UCSD-AML1 (cell line): ENCODE measurements around the gene LSG1.
A peak's percentile ranks its signal among the peaks of the same experiment; 100 is the strongest.
"Not testable (repeated sequence)": the region's sequence is repeated elsewhere in the genome, so short reads cannot be mapped to it uniquely, and the experiment has no call there.

Experiments used
- DNase-seq: peaks from one replicate; lab custom pipeline; 2025; ENCODE audit not compliant: unreplicated experiment; lab: John Stamatoyannopoulos, UW

Gene LSG1

DNA sequence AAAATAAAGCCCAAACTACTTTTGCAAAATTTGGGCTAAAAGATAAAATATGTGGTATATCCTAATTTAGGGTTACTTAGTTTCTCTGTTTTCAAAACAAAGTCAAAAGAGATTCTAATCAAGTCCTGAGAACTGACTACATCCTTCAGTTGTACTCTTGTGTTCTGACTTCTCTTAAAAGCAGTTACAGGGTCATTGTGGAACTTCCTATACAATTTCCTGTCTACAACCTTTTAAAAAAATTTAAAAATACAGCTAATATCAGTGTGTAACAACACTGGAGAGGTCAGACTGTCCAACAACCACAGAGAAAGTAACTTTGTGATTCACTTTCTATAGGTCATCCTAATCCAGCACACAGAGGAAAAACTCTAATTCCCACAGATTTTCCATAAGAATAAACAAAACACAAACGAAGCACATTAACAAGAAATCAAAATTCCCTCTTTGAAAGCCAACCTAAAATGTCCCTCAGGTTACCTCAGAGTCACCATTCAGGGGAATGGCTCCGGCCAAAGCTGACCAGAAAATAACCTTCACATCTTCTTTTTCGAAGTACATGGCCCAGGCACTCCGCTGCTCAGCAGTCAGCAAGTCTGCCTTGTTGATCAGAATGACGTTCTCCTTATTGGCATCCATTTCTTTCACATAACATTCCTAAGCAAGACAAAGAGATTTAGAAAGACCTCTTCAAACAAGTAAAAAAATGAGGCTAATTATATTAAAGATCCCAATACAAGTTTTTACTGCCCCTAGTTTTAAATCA is 13.3 kb downstream of the LSG1 start:
- no peak for DNase-seq

GRCh38 chr3:194657439-194657838 is 14.6 kb downstream of the LSG1 start:
- no peak for DNase-seq

GRCh38 chr3:194654443-194654842 is 17.5 kb downstream of the LSG1 start:
- DNase-seq, result no peak

DNA sequence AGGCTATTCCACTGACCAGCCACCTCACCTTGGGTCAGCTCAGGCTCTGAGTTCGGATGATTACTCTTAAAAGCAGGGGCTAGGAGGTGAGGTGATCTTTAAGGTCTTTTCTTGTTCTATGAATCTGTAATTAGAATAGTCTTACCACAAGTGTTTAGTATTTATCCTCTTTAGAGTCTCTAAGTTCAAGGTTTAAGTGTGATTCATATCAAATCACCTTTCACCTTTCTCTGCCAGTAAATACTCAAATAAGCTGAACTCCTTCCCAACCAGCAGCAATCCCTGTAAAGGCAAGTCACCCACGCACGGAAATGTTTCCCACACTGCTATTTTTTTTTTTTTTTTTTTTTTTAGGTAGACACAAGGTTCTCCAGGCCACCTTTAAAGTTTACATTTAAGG is 24.2 kb downstream of the LSG1 start:
- no peak for DNase-seq

DNA sequence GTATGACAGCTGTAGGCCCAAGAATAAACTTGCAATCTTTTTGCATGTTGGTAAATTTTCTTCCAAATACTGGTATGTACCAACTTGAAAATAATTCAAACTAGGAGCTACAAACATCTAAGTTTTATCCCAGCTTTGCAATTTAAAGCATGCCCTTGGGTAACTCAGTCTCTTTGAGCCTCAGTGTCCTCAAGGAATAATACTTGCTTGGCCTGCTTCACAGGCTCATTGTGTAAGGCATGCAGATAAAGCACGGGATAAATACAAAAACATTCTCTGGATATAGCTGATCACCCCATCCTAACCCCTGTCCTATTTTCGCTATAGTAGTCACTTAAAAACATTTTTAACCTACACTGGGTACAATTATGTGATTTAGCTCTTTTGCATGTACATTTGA is 29.2 kb downstream of the LSG1 start:
- no peak for DNase-seq

- peak; percentile 28 for DNase-seq
These were observed 31.2 kb downstream of the LSG1 start for GRCh38 chr3:194640829-194641228.

DNA sequence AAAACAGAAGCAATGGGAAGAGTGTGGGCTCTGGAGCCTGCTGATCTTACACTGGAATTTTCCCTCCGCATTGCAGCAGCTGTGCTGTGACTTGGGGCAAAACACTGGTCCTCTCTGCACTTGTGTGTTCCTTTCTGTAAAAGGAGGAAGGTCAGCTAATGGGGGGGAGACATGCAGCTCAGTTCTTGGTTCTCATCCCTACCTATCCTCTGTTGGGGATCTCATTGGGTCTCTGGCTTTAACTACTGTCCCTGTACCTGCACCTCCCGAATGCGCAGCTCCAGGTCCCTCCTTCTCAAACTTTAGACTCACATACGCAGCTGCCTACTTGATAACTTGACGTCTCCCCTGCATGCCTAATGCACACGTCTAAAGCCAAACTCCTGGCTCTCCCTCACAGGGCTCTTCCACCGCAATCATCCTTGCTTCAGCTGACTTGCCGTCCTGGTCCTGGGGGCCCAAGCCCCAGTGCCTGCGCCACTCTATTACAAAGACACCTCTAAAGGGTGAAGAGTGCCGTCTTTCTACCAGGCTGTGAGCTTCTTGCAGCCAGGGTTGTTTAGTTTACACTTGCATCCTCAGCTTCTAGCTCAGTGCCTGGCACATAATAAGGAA is 32.9 kb downstream of the LSG1 start:
- no peak for DNase-seq

DNA sequence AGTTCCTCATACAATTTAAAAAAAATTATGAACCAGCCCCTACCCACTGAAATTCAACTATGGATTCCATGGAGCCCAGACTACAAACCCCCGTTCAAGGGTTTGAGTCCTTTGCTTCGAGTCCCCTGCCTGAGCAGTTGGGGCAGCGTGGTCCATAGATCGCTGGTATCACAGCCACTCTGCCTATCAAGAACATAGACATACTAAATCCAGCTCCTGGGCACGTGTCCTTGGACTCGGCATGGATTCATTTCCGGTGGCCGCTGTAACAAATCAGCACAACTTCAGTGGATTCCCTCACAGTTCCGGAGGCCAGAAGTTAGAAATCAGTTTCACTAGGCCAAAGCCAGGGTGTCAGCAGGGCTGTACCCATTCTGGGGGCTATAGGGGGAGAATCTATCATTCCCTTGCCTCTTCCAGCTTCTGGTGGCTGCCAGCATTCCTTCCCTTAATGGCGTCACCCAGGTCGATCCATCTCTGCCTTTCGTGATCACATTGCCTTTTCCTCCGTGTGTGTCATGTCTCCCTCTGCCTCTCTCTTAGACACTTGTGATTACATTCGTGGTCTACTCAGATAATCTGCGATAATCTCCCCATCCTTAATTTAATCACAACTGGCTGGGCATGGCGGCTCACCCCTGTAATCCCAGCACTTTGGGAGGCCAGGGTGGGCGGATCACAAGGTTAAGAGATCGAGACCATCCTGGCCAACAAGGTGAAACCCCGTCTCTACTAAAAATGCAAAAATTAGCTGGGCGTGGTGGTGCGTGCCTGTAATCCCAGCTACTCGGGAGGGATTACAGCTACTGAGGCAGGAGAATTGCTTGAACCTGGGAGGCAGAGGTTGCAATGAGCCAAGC is 34.2 kb downstream of the LSG1 start:
- DNase-seq, result no peak

GRCh38 chr3:194637066-194637465 is 34.9 kb downstream of the LSG1 start:
- DNase-seq, result no peak

DNA sequence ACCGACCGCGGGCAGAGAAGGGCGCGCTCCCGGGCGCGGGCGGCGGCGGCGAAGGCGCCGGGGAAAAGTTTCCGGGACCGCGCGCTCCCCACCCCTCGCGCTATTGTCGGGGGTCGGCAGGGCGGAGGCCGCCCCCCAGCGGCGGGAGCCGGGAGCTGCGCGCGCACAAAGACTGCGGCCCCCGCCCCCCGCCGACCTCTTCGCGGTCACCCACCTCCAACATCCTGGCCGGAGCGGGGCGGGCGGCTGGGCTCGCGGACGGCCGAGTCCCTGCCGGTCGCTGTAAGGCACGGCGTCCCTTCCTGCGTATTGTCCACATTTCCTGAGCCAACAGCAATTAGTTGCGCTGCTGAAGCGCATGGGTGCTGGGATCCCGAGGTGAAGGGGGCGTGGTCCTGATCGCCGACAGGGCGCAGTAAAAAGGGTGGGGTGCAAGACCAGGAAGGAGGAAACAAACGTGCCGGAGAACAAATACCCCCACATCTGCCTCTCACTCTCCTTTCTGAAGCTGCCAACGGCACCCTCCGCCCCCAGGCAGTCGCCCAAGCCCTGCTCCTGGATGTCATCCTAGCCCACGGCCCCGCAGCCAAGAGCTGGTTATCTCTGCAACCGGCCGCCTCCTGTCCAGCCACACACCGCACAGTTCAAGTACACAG is 38.5 kb downstream of the LSG1 start, which contains the start of gene TMEM44:
TMEM44 (minus strand) TSS at position 71 of the 656 bp plus-strand sequence. CDS start 204 bp downstream, outside the sequence.
- DNase-seq, result peak; percentile 85

DNA sequence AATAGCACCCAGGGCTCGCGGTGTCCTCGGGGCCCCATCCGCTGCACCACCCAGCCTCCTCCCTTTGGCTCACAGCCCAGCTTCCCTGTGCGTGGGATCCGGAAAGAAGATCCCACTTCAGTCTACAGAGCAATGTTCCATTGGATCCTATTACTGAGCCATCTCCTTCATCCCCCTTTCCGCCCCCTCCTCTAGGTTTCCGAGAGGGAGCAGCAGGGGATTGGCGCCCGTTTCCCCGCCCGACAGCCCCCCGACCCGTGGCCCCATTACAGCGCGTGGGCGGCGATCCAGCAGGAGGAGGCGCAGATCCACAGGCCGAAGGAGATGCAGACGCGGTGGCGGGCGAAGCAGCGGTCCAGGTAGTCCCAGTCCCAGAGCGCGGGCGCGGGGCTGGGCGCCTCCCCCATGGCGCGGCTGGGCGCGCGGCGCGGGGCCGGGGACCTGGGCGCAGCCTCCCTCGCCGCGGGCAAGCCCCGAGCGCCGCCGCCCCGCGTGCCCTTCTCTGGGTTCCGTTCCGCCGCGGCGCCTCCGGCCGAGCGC is 39.1 kb downstream of the LSG1 start:
- DNase-seq, result no peak

DNA sequence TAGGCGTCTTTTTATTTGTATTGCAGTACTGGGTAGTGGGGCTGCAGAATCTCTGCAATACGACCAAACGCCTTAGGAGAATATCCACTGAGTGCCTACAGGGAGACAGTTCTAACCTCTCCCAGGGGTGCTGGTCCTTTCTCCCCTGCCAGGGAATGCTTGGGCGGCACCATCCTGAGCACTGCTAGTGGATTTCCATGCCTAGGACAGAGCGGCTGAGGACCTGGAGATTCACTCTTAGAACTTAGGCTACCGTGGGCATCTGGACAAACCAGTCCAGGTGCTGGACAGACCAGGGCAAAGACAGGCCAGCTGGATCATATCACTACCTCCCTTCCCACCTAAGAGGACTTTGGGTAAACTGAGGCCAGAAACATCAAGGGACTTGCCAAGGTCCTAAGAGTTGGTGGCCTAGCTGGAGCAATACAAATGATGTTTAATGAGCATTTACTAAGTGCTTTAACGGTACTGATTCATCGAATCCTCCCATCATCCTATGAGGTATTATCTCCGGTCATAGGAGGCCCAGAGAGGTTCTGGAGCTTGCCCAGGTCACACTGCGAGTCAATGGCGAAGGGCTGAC is 39.7 kb downstream of the LSG1 start:
- no peak for DNase-seq

DNA sequence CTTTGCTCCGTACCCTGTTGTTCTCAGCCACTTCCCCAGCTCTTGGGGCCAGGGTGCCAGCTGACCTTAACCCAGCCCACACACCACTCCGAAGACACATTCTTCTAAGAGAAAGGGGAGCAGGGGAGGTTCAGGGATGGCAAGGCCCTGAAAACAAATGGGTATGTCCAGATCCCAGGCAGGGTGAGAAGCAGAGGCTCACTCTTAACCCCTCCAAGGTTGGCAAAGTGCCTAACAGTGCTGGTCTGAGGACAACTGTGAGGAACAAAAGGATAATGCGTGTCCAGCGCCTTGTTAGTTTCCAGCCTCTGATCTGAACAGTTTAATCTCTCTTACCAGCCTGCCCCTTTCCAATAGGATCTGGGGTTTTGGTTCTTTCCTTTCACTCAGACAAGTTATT is 40.3 kb downstream of the LSG1 start:
- DNase-seq, result no peak

GRCh38 chr3:194630681-194631080 is 41.3 kb downstream of the LSG1 start:
- not testable (repeated sequence) for DNase-seq

DNA sequence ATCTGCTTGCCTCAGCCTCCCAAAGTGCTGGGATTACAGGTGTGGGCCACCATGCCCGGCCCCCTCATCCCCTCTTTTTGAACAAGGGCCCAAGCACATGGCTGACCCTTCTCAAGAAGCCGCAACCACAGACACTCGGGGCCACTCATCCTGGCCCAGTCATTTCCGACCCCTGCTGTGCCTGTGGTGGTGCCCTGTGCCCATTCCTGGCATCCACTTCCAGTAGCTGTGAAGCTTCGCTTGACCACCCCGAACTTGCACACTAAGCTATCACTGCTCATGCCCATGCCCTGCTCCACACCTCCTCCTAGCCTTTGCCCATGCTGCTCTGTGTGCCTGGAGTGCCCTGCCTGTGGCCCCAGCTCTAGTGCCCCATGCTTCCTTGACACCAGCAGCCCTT is 47.0 kb downstream of the LSG1 start:
- DNase-seq, result no peak

- no peak for DNase-seq
These were observed 48.3 kb downstream of the LSG1 start for GRCh38 chr3:194623449-194624290.

DNA sequence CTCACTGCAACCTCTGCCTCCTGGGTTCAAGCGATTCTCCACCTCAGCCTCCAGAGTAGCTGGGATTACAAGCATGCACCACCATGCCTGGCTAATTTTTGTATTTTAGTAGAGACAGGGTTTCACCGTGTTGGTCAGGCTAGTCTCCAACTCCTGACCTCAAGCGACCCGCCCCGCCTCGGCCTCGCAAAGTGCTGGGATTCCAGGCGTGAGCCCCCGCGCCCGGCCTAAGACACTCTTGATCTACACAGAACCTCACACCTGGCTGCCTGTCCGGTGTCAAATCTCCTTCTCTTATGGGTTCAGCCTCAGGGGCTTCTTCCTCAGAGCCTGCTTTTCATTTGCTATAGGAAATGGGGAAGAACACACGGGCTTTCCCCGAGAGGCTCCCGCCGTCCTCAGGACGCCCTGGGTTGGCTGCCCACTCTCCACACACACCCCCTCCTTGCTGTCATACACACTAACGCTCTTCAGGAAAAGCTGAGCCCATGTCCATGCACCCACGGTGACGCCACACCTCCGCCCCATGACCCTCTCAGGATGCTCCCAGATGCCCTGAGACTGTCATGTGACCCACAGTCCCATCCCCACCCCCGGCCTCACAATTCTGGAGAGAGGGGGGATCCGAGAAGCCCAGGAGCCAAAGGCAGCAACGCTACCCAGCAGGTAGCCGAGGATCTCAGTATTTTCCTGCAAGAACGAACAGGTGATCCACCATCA is 49.2 kb downstream of the LSG1 start:
- no peak for DNase-seq

GRCh38 chr3:194621947-194622346 is 50.0 kb downstream of the LSG1 start:
- DNase-seq, result no peak

GRCh38 chr3:194620196-194620595 is 51.8 kb downstream of the LSG1 start:
- no peak for DNase-seq
